SHP77 (cell line): ENCODE measurements around the gene ZNF213.
A peak's percentile ranks its signal among the peaks of the same experiment; 100 is the strongest.

Source experiments
- DNase-seq, 2 experiments: peaks; one replicate each; lab custom pipeline; 2025; lab: John Stamatoyannopoulos, UW

Gene ZNF213

GRCh38 chr16:3101018-3101840 is 33.6 kb upstream of the ZNF213 start:
- DNase-seq: peak; percentile 43 to 45

- DNase-seq: no peak
Measured at GRCh38 chr16:3101841-3102470, 32.9 kb upstream of the ZNF213 start.

GRCh38 chr16:3106205-3106928 is 28.5 kb upstream of the ZNF213 start:
- peak; percentile 88 to 91 for DNase-seq

GRCh38 chr16:3112058-3112880 is 22.6 kb upstream of the ZNF213 start, which contains the start of gene ZNF205:
Gene ZNF205, plus strand, starts transcription at chr16:3112586. Its CDS starts 845 bp downstream, at chr16:3113431.
- peak; percentile 86 to 88 for DNase-seq

DNA sequence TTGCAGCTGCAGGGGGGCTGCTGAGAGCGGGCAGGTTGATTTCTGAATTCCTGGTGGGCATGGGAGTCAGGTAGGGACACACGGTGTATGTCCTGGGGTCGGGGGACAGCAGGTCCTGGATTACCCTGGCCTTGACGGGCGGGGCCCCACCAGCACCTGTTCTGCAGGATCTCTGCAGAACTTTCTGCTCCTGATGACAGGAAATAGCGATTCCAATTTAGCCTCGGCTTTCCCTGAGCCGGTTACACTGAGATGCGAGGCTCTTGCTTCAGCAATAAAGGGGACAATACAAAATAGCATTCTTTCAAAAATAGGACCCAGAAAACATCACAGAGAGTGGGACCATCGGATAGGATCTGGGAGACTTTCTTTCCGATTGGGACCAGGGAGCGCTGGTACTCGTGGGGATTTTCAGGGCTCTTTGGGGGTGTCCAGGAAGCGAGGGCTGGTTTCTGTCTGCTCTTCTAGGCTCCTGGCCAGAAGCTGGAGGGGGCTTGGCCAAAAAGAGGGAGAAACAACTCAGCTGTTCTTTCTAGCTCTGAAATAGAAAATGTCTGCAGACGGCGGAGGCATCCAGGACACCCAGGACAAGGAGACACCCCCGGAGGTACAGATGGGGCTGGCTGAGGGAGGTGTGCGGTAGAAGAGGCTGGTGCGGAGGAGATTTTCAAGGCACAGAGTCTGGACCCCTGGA is 21.8 kb upstream of the ZNF213 start:
- DNase-seq: no peak

- DNase-seq: no peak
Measured at GRCh38 chr16:3113765-3114479, 20.9 kb upstream of the ZNF213 start.

GRCh38 chr16:3115003-3115402 is 19.8 kb upstream of the ZNF213 start:
- no peak for DNase-seq

DNA sequence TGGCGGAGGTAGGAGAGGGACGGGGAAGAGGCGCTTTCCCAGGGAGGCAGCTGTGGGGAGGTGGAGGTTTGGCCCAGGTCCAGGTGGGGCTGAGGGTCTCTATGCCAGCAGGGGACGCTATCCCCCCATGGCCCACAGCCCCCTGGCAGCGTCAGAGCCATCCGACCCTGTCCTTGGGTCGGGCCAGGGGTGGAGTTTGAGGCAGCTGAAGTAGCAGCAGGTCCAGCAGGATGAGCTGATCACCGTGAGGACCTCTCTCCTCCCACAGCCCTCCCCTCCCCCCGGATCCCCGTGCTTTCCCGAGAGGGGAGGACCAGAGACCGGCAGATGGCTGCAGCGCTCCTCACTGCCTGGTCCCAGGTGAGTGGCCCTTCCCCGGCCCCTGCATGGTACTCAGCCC is 19.3 kb upstream of the ZNF213 start:
- no peak for DNase-seq

- no peak for DNase-seq
Measured at GRCh38 chr16:3118204-3118790, 16.5 kb upstream of the ZNF213 start.

DNA sequence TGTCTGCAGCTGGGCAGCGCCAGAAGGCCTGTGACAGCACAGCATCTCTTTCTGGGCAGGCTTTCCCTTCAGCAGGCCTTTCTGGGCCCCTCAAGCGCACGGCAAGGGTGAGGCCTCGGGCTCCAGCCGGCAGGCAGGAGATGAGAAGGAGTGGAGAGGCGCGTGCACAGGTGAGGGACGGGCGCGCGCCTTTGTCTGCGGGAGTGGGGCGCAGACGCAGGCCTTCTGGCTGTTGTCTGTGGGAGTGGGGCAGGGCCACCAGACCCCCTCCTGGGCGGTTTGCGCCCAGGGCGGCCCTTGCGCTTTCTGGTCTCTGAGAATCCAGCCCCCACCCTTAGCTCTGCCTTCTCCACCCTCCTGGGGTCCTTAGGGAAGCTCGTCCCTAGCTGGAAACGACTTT is 16.0 kb upstream of the ZNF213 start:
- no peak for DNase-seq

- DNase-seq: no peak
Measured at GRCh38 chr16:3119286-3119685, 15.5 kb upstream of the ZNF213 start.

GRCh38 chr16:3119701-3120408 is 15.0 kb upstream of the ZNF213 start:
- no peak for DNase-seq

DNA sequence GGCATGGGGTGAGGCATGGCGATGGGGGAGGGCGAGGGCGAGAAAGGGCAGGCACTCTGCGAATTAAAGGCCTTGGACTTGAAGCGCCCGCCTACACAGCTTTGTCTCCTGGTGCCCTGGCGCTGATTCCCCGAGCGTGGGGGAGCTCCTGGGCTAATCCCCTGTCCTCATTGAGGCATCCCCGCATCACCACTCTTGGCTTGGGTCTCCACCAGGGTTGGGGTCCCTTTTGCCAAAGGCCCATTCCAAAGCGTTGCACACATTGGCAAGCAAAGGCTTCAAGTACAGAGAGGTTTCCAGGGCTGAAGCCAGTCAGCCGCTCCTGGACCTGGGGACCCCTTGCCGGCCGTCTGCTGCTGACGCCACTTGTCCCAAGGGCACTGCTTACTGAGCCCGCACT is 14.4 kb upstream of the ZNF213 start:
- DNase-seq: no peak

- DNase-seq: peak; percentile 37 to 52
Measured at GRCh38 chr16:3121851-3122467, 12.9 kb upstream of the ZNF213 start.

- no peak for DNase-seq
Measured at GRCh38 chr16:3122926-3123570, 11.8 kb upstream of the ZNF213 start.

- DNase-seq: peak; percentile 95 to 97
Measured at GRCh38 chr16:3123986-3124886, 10.6 kb upstream of the ZNF213 start.

DNA sequence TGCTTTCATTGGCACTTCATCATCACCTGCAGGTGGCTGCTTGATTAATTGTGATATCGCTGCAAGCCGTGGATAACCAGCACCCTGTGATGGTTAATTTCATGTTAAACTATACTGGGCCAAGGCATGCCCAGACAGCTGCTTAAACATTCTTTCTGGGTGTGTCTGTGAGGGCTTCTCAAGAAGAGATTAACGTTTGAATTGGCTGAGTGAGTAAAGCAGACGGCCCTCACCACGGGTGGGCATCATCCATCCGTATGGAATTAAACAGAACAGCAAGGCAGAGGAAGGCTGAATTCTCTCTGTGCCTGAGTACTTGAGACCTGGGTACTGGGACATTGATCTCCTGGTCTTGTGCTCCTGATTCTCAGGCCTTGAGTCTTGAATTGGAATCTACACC is 7.1 kb upstream of the ZNF213 start:
- no peak for DNase-seq
